Measurements from ENCODE around the gene RNF150. TPM values are rescaled to one million over a fixed set of nuclear protein-coding genes. Genes with fewer than 3 reads are reported as not detected.

The RNF150 gene
- total RNA-seq, result 0.11 and 0.17 TPM in 2 replicates

DNA sequence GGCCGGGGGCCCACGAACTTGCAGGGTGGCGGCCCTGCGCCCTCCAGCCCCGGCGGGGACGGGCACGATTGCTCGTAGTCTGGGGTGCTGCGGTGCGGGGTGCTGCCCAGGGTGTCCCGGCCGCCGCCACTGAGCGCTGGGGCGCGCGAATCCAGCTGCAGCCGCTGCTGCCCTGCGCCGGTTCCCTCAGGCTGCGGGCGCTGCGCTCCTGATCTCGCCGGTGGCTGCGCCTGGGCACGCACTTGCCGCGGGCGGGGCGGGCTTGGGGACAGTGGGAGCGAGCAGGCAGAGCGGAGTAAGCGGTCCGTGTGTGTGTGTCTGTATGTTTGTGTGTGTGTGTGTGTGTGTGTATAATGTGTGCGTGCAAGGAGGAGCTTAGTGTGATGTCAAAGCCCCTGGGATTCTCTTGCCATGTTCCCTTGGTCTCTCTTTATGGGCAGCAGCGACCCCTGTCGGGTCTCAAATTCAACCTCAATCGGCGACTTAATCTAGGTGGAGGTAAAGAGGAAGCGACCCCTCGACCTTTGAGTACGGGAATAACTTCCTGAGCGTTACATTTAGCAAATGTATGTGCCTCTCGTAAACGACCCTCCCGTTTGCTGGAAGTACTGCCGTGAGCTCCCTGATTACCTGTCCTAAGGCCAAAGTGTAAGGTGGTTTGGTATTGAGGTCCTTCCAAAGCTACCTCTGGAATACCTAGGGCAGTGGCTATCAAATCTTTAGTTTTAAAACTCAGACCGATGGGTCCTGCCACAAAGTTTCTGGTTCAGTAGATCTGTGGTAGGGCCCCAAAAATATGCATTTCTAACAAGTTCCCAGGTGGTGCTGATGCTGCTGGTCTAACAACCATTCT, at the start of gene RNF150:
TSS of gene RNF150 (minus strand) at position 324 of the 853 bp plus-strand sequence.

Other genes starting within 250 kb of the RNF150 start
- gene ZNF330, start 87.4 kb upstream of the RNF150 start, total RNA-seq, result 21.9 and 30.2 TPM in 2 replicates

Measured in dermis lymphatic vessel endothelial cell (primary cell).